CD14-positive monocyte (primary cell): ENCODE data around the gene SERP1. TPM values are rescaled to one million over a fixed set of nuclear protein-coding genes. Genes with fewer than 3 reads are reported as not detected.
A peak's percentile ranks its signal among the peaks of the same experiment; 100 is the strongest.

ENCODE experiments used
- DNase-seq, 3 donors: peaks; one replicate each; pipeline ENCODE4 v3.0.0-alpha.2; 2011 to 2022
- H2AFZ ChIP-seq: 2 replicates; pipeline ENCODE4 v1.6.0; 2012; ENCODE audit warnings: mild to moderate bottlenecking, low read depth, low read length, inconsistent platforms; ENCODE audit not compliant: insufficient read depth, poor library complexity, severe bottlenecking
- H3K27ac ChIP-seq, 2 donors: 1 replicate in 1 of 2; 2 replicates in 1 of 2; pipeline ENCODE4 v1.5.1; 2012 to 2013; ENCODE audit warnings: low read length in 2 of 2, control low read depth in 1 of 2, inconsistent platforms in 1 of 2, low read depth in 1 of 2, mild to moderate bottlenecking in 1 of 2
- H3K27me3 ChIP-seq, 2 donors: one replicate each; pipeline versions ENCODE4 v1.6.0 to v1.6.1; 2011 to 2013; ENCODE audit warnings: low read length in 2 of 2; ENCODE audit not compliant: control insufficient read depth in 2 of 2, insufficient read depth in 2 of 2
- H3K36me3 ChIP-seq, 2 donors: replicated peaks in 1 of 2; 1 replicate in 1 of 2; 2 replicates in 1 of 2; pipeline versions ENCODE4 v1.5.1 to v1.6.1; 2012 to 2013; ENCODE audit warnings: low read length in 2 of 2, control low read depth in 1 of 2, inconsistent platforms in 1 of 2, mild to moderate bottlenecking in 1 of 2; ENCODE audit not compliant: insufficient read depth in 2 of 2, control insufficient read depth in 1 of 2
- H3K4me1 ChIP-seq, 2 donors: 1 replicate in 1 of 2; 2 replicates in 1 of 2; pipeline versions ENCODE4 v1.5.1 to v1.6.1; 2012 to 2013; ENCODE audit warnings: low read length in 2 of 2, control low read depth in 1 of 2, inconsistent platforms in 1 of 2, mild to moderate bottlenecking in 1 of 2, moderate library complexity in 1 of 2; ENCODE audit not compliant: insufficient read depth in 2 of 2, control insufficient read depth in 1 of 2
- H3K4me2 ChIP-seq: replicated peaks from 2 replicates; pipeline ENCODE3; 2012; ENCODE audit warnings: low read length, moderate library complexity, mild to moderate bottlenecking; ENCODE audit not compliant: poor library complexity, severe bottlenecking; ENCODE audit errors: extremely low read depth
- H3K4me3 ChIP-seq, 3 experiments: fragments of 200-600 bp in 1 of 3; sonication (generic) in 1 of 3; replicated peaks in 1 of 3; 1 replicate in 2 of 3; 2 replicates in 1 of 3; pipeline ENCODE4 v1.5.1; 2011 to 2013; ENCODE audit warnings: low read length in 3 of 3, mild to moderate bottlenecking in 3 of 3, control low read depth in 2 of 3, low read depth in 2 of 3, inconsistent platforms in 1 of 3, moderate library complexity in 1 of 3
- H3K79me2 ChIP-seq: 2 replicates; pipeline ENCODE4 v1.6.0; 2012; ENCODE audit warnings: mild to moderate bottlenecking, control low read depth, inconsistent platforms, low read length, moderate library complexity; ENCODE audit not compliant: insufficient read depth
- H3K9ac ChIP-seq: 2 replicates; pipeline ENCODE4 v1.6.0; 2017; ENCODE audit warnings: low read length, mild to moderate bottlenecking; ENCODE audit not compliant: insufficient read depth, poor library complexity, severe bottlenecking
- H3K9me3 ChIP-seq, 2 donors: replicated peaks in 1 of 2; 1 replicate in 1 of 2; 2 replicates in 1 of 2; pipeline versions ENCODE4 v1.5.1 to v1.6.1; 2012 to 2013; ENCODE audit warnings: low read length in 2 of 2, control low read depth in 1 of 2; ENCODE audit not compliant: control insufficient read depth in 1 of 2, insufficient read depth in 1 of 2
- H4K20me1 ChIP-seq: 2 replicates; pipeline ENCODE4 v1.6.0; 2012; ENCODE audit warnings: mild to moderate bottlenecking, low read length, control low read depth, moderate library complexity; ENCODE audit not compliant: insufficient read depth
- H3K27ac Mint-ChIP-seq, 7 donors: one replicate each; pipeline ENCODE4 v1.8.0; 2020; ENCODE audit warnings: mild to moderate bottlenecking in 7 of 7, mixed read lengths in 7 of 7, moderate library complexity in 6 of 7, inconsistent platforms in 2 of 7
- H3K27me3 Mint-ChIP-seq, 3 donors: one replicate each; pipeline ENCODE4 v1.8.0; 2021 to 2022; ENCODE audit warnings: low read depth in 3 of 3, mild to moderate bottlenecking in 3 of 3, mixed read lengths in 3 of 3, moderate library complexity in 3 of 3, inconsistent platforms in 1 of 3
- H3K36me3 Mint-ChIP-seq, 2 donors: one replicate each; pipeline ENCODE4 v1.8.0; 2020; ENCODE audit warnings: mixed read lengths in 2 of 2, inconsistent platforms in 1 of 2, mild to moderate bottlenecking in 1 of 2
- H3K4me1 Mint-ChIP-seq: one replicate; pipeline ENCODE4 v1.8.0; 2020; ENCODE audit warnings: mild to moderate bottlenecking, mixed read lengths
- H3K4me3 Mint-ChIP-seq, 2 donors: one replicate each; pipeline ENCODE4 v1.8.0; 2020; ENCODE audit warnings: mild to moderate bottlenecking in 2 of 2, mixed read lengths in 2 of 2, moderate library complexity in 1 of 2
- H3K9me3 Mint-ChIP-seq, 7 donors: one replicate each; pipeline ENCODE4 v1.8.0; 2020 to 2022; ENCODE audit warnings: mixed read lengths in 7 of 7, mild to moderate bottlenecking in 6 of 7, moderate library complexity in 6 of 7, inconsistent platforms in 2 of 7
- CTCF ChIP-seq: fragments of 200-600 bp; IDR thresholded peaks from one replicate; pipeline ENCODE4 v1.8.0; 2022; ENCODE audit warnings: antibody characterized with exemption, mild to moderate bottlenecking
- WGBS: methylation state at CpG from one replicate; pipeline ENCODE4 v1.1.5; 2013; ENCODE audit warnings: missing lambda C conversion rate; ENCODE audit not compliant: insufficient coverage; 5-methylcytosine and 5-hydroxymethylcytosine counted together
- intact Hi-C, 2 donors: fragments of 100-400 bp; cut with micrococcal nuclease; formaldehyde crosslinking; loops; one replicate each; pipeline versions ENCODE4 v1.15.0 to v1.15.1; 2023
- polyA plus RNA-seq, 3 donors: library from polyadenylated mRNA; depleted of rRNA in 1 of 3; unstranded in 2 of 3; stranded (reverse) in 1 of 3; fragments of 300-500 nt in 2 of 3; fragments of >200 nt in 1 of 3; fragmentation: Illumina TruSeq in 2 of 3; gene quantifications; 1 replicate in 2 of 3; 2 replicates in 1 of 3; pipeline ENCODE4 v1.2.3, GENCODE V29; 2012 to 2021

Gene SERP1
- polyA plus RNA-seq, 3 donors, result 178 to 226 (median 220) TPM

- H3K27ac Mint-ChIP-seq, result peak overlapping the region in 1 of 7 donors; percentile 77
These were observed 6.0 kb downstream of the SERP1 start for GRCh38 chr3:150540297-150540696.

More at GRCh38 chr3:150540297-150540696, 6.0 kb downstream of the SERP1 start:
- 100% methylated on average over 2 of the region's 2 CpGs for WGBS
- H3K9ac ChIP-seq, result no peak overlapping the region
- peaks cover 16 to 28% of the 10 kb centered on the region in 2 donors for H3K36me3 Mint-ChIP-seq
- H3K4me3 ChIP-seq, result no peak overlapping the region
- peaks cover 40% of the 10 kb centered on the region for H3K79me2 ChIP-seq
- TF ChIP-seq CTCF, result no peak
- no peaks in the 10 kb centered on the region for H3K9me3 ChIP-seq
- H2AFZ ChIP-seq, result no peak overlapping the region
- peaks cover 38% of the 10 kb centered on the region for H3K4me1 Mint-ChIP-seq
- peak overlapping the region; percentile 71 to 80 for H3K27ac ChIP-seq
- peaks cover 0 to 2% (median 0%) of the 10 kb centered on the region in 3 donors for H3K27me3 Mint-ChIP-seq
- peaks cover 13 to 26% of the 10 kb centered on the region in 2 donors for H3K36me3 ChIP-seq
- peaks cover 26 to 49% of the 10 kb centered on the region in 2 donors for H3K4me1 ChIP-seq
- H3K4me2 ChIP-seq, result peak overlapping the region; percentile 65
- peaks cover 13% of the 10 kb centered on the region for H4K20me1 ChIP-seq
- H3K4me3 Mint-ChIP-seq, result no peak overlapping the region
- H3K9me3 Mint-ChIP-seq, result no peaks in the 10 kb centered on the region
- no peaks in the 10 kb centered on the region for H3K27me3 ChIP-seq
- no peak for DNase-seq
- intact Hi-C loops, result loop anchor here in 1 of 2 donors (10.0 kb wide), 1 partner anchor 225 kb away; the partner anchor contains the start of gene SIAH2
